HepG2 (cell line): Measurements from ENCODE around the gene ELAVL2. TPM values are rescaled to one million over a fixed set of nuclear protein-coding genes. Genes with fewer than 3 reads are reported as not detected.

Experiments used
- ATAC-seq: fragments of 200-7000 bp; cut with Tn5 transposase; 3 replicates; pipeline ENCODE4 v1.9.1; 2020; ENCODE audit warnings: mild to moderate bottlenecking, moderate library complexity
- BruUV-seq: library from RNA; stranded (reverse); fragments of 400-500 nt; replicated peaks from 2 replicates; lab custom pipeline; 2021; lab: Mats Ljungman, UMichigan
- CTCF ChIA-PET: fragments of 300-600 bp; formaldehyde crosslinking; extraction: SDS; loops from one replicate; lab custom pipeline; 2021; ENCODE audit warnings: low total read pairs, inconsistent platforms, low intra/inter-chr PET ratio; lab: Yijun Ruan, JAX
- POLR2A ChIA-PET: fragments of 350-600 bp; sonication (Branson Sonifier 250); formaldehyde crosslinking; loops from one replicate; lab custom pipeline; 2020; ENCODE audit warnings: antibody characterized with exemption, inconsistent platforms; lab: Yijun Ruan, JAX
- DNase-seq: peaks from one replicate; pipeline ENCODE4 v3.0.0-alpha.2; 2015; ENCODE audit warnings: low spot score
- FAIRE-seq: peaks from 3 replicates; lab custom pipeline; 2011; peaks lifted over from hg19 to GRCh38; lab: Jason Lieb, UNC
- H2AFZ ChIP-seq: one replicate; pipeline ENCODE4 v1.6.1; 2011; ENCODE audit warnings: low read length, inconsistent platforms
- H3K27ac ChIP-seq: fragments of 300-600 bp; 3 replicates; pipeline ENCODE4 v1.8.0; 2011; ENCODE audit warnings: mixed run types, mild to moderate bottlenecking, mixed read lengths, low read length, inconsistent platforms; ENCODE audit not compliant: insufficient read depth; ENCODE audit errors: extremely low read length
- H3K27me3 ChIP-seq, 2 experiments: fragments of 200-600 bp in 1 of 2; 2 replicates in 1 of 2; 3 replicates in 1 of 2; pipeline versions ENCODE4 v1.6.0 to v1.8.0; 2011; ENCODE audit warnings: low read length in 2 of 2, mild to moderate bottlenecking in 2 of 2, moderate library complexity in 2 of 2, inconsistent platforms in 1 of 2; ENCODE audit not compliant: insufficient read depth in 2 of 2, control insufficient read depth in 1 of 2
- H3K36me3 ChIP-seq, 2 experiments: fragments of 200-600 bp in 1 of 2; replicated peaks in 1 of 2; 2 replicates in 1 of 2; 3 replicates in 1 of 2; pipeline versions ENCODE4 v1.5.1 to v1.8.0; 2011; ENCODE audit warnings: low read length in 2 of 2, inconsistent platforms in 1 of 2; ENCODE audit not compliant: insufficient read depth in 2 of 2, control insufficient read depth in 1 of 2
- H3K4me1 ChIP-seq: 2 replicates; pipeline ENCODE4 v1.5.1; 2012; ENCODE audit warnings: low read length, inconsistent platforms; ENCODE audit not compliant: insufficient read depth
- H3K4me2 ChIP-seq: 2 replicates; pipeline ENCODE4 v1.6.0; 2011; ENCODE audit warnings: low read depth, low read length, inconsistent platforms
- H3K4me3 ChIP-seq, 3 experiments: fragments of 200-600 bp in 1 of 3; sonication (generic), shearing (Covaris generic) in 1 of 3; replicated peaks in 1 of 3; 2 replicates each; pipeline ENCODE4 v1.5.1; 2011 to 2016; ENCODE audit warnings: low read length in 3 of 3, inconsistent platforms in 2 of 3, low read depth in 2 of 3, mild to moderate bottlenecking in 2 of 3, control low read depth in 1 of 3, mixed read lengths in 1 of 3; ENCODE audit not compliant: insufficient read depth in 1 of 3
- H3K79me2 ChIP-seq: one replicate; pipeline ENCODE4 v1.6.1; 2011; ENCODE audit warnings: low read length, inconsistent platforms; ENCODE audit not compliant: insufficient read depth
- H3K9ac ChIP-seq: 2 replicates; pipeline ENCODE4 v1.6.0; 2011; ENCODE audit warnings: mild to moderate bottlenecking, low read depth, low read length, inconsistent platforms; ENCODE audit not compliant: insufficient read depth
- H3K9me3 ChIP-seq: 2 replicates; pipeline ENCODE4 v1.5.1; 2012; ENCODE audit warnings: mild to moderate bottlenecking, low read length
- H4K20me1 ChIP-seq: 2 replicates; pipeline ENCODE4 v1.6.0; 2011; ENCODE audit warnings: inconsistent platforms, mild to moderate bottlenecking, low read length, moderate library complexity; ENCODE audit not compliant: insufficient read depth
- ADNP ChIP-seq: sonication (generic); formaldehyde crosslinking; IDR thresholded peaks from 2 replicates; pipeline ENCODE4 v1.4.0; 2020; ENCODE audit warnings: missing genetic modification reagents
- BRD4 ChIP-seq: sonication (generic); formaldehyde crosslinking; IDR thresholded peaks from 2 replicates; pipeline ENCODE4 v1.4.0; 2020; ENCODE audit warnings: missing genetic modification reagents
- DNMT1 ChIP-seq: sonication (generic); formaldehyde crosslinking; IDR thresholded peaks from 2 replicates; pipeline ENCODE4 v1.5.1; 2020; ENCODE audit warnings: mild to moderate bottlenecking, missing genetic modification reagents
- EEA1 ChIP-seq: sonication (generic); formaldehyde crosslinking; IDR thresholded peaks from 2 replicates; pipeline ENCODE4 v1.5.1; 2020; ENCODE audit warnings: mild to moderate bottlenecking, missing genetic modification reagents, borderline replicate concordance
- HNRNPH1 ChIP-seq: fragments of 200-400 bp; formaldehyde crosslinking; optimal IDR thresholded peaks from 2 replicates; pipeline ENCODE3; 2017; ENCODE audit warnings: mild to moderate bottlenecking, low read depth, low read length
- KAT7 ChIP-seq: IDR thresholded peaks from 2 replicates; pipeline ENCODE4 v1.6.1; 2018; ENCODE audit warnings: borderline replicate concordance, missing compliant biosample characterization
- NCOA5 ChIP-seq: sonication (generic); formaldehyde crosslinking; IDR thresholded peaks from 2 replicates; pipeline ENCODE4 v1.4.0; 2020; ENCODE audit warnings: missing genetic modification reagents
- ZNF382 ChIP-seq: sonication (generic); formaldehyde crosslinking; IDR thresholded peaks from 2 replicates; pipeline ENCODE4 v1.5.0; 2020; ENCODE audit warnings: missing genetic modification reagents, mild to moderate bottlenecking, borderline replicate concordance
- ZSCAN12 ChIP-seq: sonication (generic); formaldehyde crosslinking; IDR thresholded peaks from 2 replicates; pipeline ENCODE4 v1.9.0; 2021; ENCODE audit warnings: mild to moderate bottlenecking, missing genetic modification reagents
- WGBS: methylation state at CpG from one replicate; pipeline ENCODE4 v1.1.6; 2017; ENCODE audit warnings: low lambda C conversion rate; 5-methylcytosine and 5-hydroxymethylcytosine counted together
- in situ Hi-C: cut with HindIII; loops from 2 replicates; pipeline ENCODE4 v1.10.0; 2017; ENCODE audit warnings: low pct_unique_long_range_greater_than_20kb; ENCODE audit not compliant: extremely low pct_ligation_motif_present
- intact Hi-C: fragments of 100-400 bp; cut with micrococcal nuclease; formaldehyde crosslinking; loops from one replicate; pipeline ENCODE4 v1.10.0; 2022; ENCODE audit not compliant: unreplicated experiment
- polyA plus RNA-seq, 8 experiments: library from polyadenylated mRNA; depleted of rRNA in 3 of 8; stranded (reverse) in 7 of 8; unstranded in 1 of 8; fragments of >200 nt; fragmentation: Illumina TruSeq in 4 of 8; extraction: Trizol in 4 of 8; gene quantifications; 2 replicates each; pipeline versions ENCODE4 v1.2.1 to v1.2.3, GENCODE V29; 2011 to 2016; ENCODE audit warnings: low read depth in 4 of 8, missing spikeins in 1 of 8, mixed read lengths in 1 of 8; ENCODE audit not compliant: insufficient read depth in 1 of 8
- total RNA-seq, 5 experiments: library from RNA; depleted of rRNA; stranded (reverse); fragments of >200 nt; fragmentation: Illumina TruSeq; extraction: Trizol; gene quantifications; 2 replicates each; pipeline ENCODE4 v1.2.3, GENCODE V29; 2016; ENCODE audit warnings: low read depth in 1 of 5
- TF ChIP-seq, protein P1 (sequence below): sonication (generic); formaldehyde crosslinking; IDR thresholded peaks from 2 replicates; pipeline ENCODE4 v1.5.0; 2020; ENCODE audit warnings: missing genetic modification reagents

The ELAVL2 gene
- total and polyA plus RNA-seq, 2 of the 13 experiments (the other 11 are each of a cell fraction or from before 2014, with no cell fraction given): not detected

DNA sequence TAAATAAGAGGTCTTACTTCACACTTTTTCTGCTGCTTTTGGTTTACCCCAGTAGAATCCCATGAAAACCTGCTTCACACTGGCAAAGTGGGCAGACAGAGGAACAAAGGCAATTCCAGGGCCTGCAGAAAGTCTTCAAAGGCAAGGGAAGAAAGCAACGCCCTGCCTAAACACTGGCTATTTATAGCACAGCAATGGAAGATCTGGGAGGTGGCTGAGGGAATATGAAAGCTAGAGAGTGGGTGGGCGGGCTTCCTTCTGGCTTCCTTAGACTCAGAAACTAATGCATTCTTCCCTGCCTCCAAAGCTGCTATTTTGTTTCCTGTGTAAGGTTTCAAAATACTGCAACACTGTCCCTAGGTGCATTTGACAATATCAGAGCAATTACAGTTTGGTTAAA is 46.8 kb downstream of the ELAVL2 start:
- Histone ChIP-seq H4K20me1 (no peaks in the 10 kb centered on the region), H3K4me1 (no peaks in the 10 kb centered on the region), H2AFZ (no peak overlapping the region), H3K4me2 (no peak overlapping the region), H3K4me3 (no peak overlapping the region), H3K27me3 (no peaks in the 10 kb centered on the region), H3K27ac (no peak overlapping the region), H3K36me3 (no peaks in the 10 kb centered on the region), H3K9ac (no peak overlapping the region), H3K9me3 (no peaks in the 10 kb centered on the region), H3K79me2 (no peaks in the 10 kb centered on the region)
- no peak for TF ChIP-seq ZSCAN12
- TF ChIP-seq ZNF382: no peak
- TF ChIP-seq DNMT1 (CRISPR knock-in tag): no peak
- TF ChIP-seq, protein P1, sequence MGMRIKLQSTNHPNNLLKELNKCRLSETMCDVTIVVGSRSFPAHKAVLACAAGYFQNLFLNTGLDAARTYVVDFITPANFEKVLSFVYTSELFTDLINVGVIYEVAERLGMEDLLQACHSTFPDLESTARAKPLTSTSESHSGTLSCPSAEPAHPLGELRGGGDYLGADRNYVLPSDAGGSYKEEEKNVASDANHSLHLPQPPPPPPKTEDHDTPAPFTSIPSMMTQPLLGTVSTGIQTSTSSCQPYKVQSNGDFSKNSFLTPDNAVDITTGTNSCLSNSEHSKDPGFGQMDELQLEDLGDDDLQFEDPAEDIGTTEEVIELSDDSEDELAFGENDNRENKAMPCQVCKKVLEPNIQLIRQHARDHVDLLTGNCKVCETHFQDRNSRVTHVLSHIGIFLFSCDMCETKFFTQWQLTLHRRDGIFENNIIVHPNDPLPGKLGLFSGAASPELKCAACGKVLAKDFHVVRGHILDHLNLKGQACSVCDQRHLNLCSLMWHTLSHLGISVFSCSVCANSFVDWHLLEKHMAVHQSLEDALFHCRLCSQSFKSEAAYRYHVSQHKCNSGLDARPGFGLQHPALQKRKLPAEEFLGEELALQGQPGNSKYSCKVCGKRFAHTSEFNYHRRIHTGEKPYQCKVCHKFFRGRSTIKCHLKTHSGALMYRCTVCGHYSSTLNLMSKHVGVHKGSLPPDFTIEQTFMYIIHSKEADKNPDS (CRISPR knock-in tag): no peak
- no peak for TF ChIP-seq HNRNPH1
- TF ChIP-seq NCOA5 (CRISPR knock-in tag): no peak
- no peak for TF ChIP-seq ADNP (CRISPR knock-in tag)
- no peak for TF ChIP-seq KAT7 (CRISPR knock-in tag)
- POLR2A ChIA-PET: no interaction called here
- no peak for FAIRE-seq
- intact Hi-C loops: no loop called here
- no peak for ATAC-seq
- CTCF ChIA-PET: no interaction called here
- WGBS: 6% methylated on average over 2 of the region's 2 CpGs
- in situ Hi-C loops: no loop called here
- BruUV-seq: no TSS peak
- no peak for DNase-seq

DNA sequence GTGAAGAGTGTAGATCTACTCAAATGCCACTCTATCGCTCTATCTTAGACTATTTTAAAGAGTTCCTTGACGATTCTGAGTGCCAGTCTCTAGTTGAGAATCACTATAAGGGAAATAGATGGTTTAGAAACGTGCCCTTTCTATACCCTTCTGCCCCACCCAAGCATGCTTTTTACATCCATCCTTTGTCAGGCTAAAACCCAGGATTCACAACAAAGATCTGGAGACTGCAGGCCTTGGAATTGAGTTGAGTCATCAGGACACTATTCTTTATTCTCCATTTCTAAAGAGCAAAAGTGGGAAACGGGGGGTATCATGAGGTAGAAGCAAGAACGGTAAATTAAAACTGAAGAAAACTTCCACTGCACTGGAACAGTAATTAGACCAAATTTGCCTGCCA is 48.7 kb downstream of the ELAVL2 start:
- POLR2A ChIA-PET: no interaction called here

More for the DNA sequence above, 48.7 kb downstream of the ELAVL2 start:
- CTCF ChIA-PET: no interaction called here
- Histone ChIP-seq H3K4me3 (no peak overlapping the region), H4K20me1 (no peaks in the 10 kb centered on the region), H3K9me3 (no peaks in the 10 kb centered on the region), H3K27ac (no peak overlapping the region), H3K4me1 (no peaks in the 10 kb centered on the region), H3K27me3 (no peaks in the 10 kb centered on the region), H3K9ac (no peak overlapping the region), H2AFZ (no peak overlapping the region), H3K36me3 (no peaks in the 10 kb centered on the region), H3K79me2 (no peaks in the 10 kb centered on the region), H3K4me2 (no peak overlapping the region)
- TF ChIP-seq EEA1 (CRISPR knock-in tag) (no peak), BRD4 (CRISPR knock-in tag) (no peak)
- intact Hi-C loops (no loop called here), in situ Hi-C loops (no loop called here)
- no peak for DNase-seq
- BruUV-seq: no TSS peak
- 0% methylated on average over 5 of the region's 5 CpGs for whole genome bisulfite sequencing
- no peak for FAIRE-seq
- no peak for ATAC-seq
